PFSK-1 (cell line): ENCODE results near the gene MED15.

ENCODE experiments used
- FOXP2 ChIP-seq: optimal IDR thresholded peaks from 2 replicates; pipeline ENCODE3; 2011; ENCODE audit warnings: borderline replicate concordance, control low read depth, inconsistent platforms; ENCODE audit not compliant: insufficient read depth; ENCODE audit errors: extremely low read length, extremely low read depth
- POLR2AphosphoS5 ChIP-seq: IDR thresholded peaks from 2 replicates; pipeline ENCODE4 v1.6.1; 2012; ENCODE audit warnings: low read depth, mild to moderate bottlenecking, control low read depth, low read length, moderate library complexity
- REST ChIP-seq, 2 experiments: IDR thresholded peaks; 2 replicates each; pipeline versions ENCODE4 v1.6.1 to v1.8.0; 2011 to 2012; ENCODE audit warnings: low read depth in 2 of 2, low read length in 2 of 2, control low read depth in 1 of 2, inconsistent platforms in 1 of 2, mild to moderate bottlenecking in 1 of 2, moderate library complexity in 1 of 2; ENCODE audit not compliant: insufficient read depth in 1 of 2
- SIN3A ChIP-seq: IDR thresholded peaks from 2 replicates; pipeline ENCODE4 v1.6.1; 2012; ENCODE audit warnings: mild to moderate bottlenecking, low read length, moderate library complexity, borderline replicate concordance; ENCODE audit not compliant: insufficient read depth
- TAF1 ChIP-seq: IDR thresholded peaks from 2 replicates; pipeline ENCODE4 v1.6.1; 2012; ENCODE audit warnings: low read length, control low read depth, borderline replicate concordance; ENCODE audit not compliant: insufficient read depth

MED15 gene

GRCh38 chr22:20606041-20606783 lies 98.8 kb downstream of the MED15 start:
- no peak for TF ChIP-seq FOXP2
- no peak for TF ChIP-seq REST (IDR thresholded peaks at IDR 0.05; ENCODE audit: insufficient read depth in 1 of 2, low read depth in 2 of 2, low read length in 2 of 2)
- TF ChIP-seq SIN3A, result no peak
- no peak for TF ChIP-seq TAF1
- TF ChIP-seq POLR2AphosphoS5, result no peak

GRCh38 chr22:20606784-20607128 lies 99.3 kb downstream of the MED15 start:
- TF ChIP-seq TAF1 (no peak), SIN3A (no peak), FOXP2 (no peak), POLR2AphosphoS5 (no peak), REST (IDR thresholded peaks at IDR 0.05; ENCODE audit: insufficient read depth in 1 of 2, low read depth in 2 of 2, low read length in 2 of 2) (no peak)

DNA sequence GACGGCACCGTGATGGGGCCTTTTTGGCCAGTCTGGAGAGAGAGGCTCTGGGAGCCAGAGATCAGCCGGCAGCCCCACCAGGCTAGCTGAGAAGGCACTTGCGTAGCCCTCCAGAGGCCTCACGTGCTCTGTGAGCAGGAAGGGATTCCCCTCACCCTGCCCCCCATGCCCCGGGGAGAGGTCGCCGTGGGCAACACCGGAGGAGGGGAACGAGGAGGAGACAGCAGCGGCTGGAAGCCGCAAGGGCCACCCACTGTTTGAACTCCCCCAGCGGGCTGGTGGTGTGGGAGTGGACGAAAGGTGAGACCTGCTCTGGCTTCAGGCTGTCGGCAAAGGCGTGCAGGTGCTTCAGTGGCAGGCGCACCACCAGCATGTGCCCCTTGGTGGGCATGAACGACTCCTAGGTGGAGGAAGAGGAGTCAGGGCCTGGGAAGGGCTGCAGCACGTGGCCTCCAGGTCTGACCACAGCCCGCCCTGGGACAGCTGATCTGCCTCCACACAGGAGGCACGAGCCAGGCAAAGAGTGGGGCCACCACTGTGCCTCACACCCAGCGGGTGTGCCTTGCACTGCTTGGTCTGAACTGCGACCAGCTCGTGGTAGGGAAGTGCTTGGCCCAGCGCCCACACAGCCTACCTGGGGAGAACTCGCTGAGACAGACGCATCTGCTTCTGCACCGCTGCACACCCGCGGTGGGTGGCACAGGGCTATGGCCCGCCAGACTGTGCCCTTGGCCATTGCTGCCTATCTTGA lies 99.9 kb downstream of the MED15 start:
- TF ChIP-seq SIN3A (no peak), TAF1 (no peak), POLR2AphosphoS5 (no peak), FOXP2 (no peak), REST (IDR thresholded peaks at IDR 0.05; ENCODE audit: insufficient read depth in 1 of 2, low read depth in 2 of 2, low read length in 2 of 2) (no peak)

DNA sequence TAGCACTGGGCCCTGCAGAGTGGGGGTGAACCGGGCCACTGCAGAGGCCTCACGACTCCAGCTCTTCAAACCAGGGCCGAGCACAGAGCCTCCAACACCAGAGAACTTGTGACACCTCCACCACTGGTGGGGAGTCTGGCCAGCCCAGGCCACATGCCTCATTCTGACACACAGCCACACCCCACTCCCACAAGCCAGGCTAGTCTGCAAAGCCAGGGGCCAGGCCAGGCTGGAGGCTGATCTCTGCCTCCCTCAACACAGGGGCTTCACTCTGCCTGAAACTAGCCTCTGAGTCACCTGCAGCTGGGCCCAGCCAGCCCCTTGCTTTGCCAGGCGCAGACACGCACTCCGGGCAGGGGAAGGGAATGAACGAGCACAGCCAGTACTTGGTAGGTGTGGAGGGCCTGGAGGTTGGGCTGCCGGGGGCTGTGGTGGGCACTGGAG lies 102.9 kb downstream of the MED15 start:
- TF ChIP-seq POLR2AphosphoS5, result no peak
- TF ChIP-seq FOXP2, result no peak
- no peak for TF ChIP-seq REST (IDR thresholded peaks at IDR 0.05; ENCODE audit: insufficient read depth in 1 of 2, low read depth in 2 of 2, low read length in 2 of 2)
- TF ChIP-seq SIN3A, result no peak
- no peak for TF ChIP-seq TAF1
